ENCODE results near the gene CNKSR2.

- TF ChIP-seq POLR2A (IDR thresholded peaks at IDR 0.05; ENCODE audit: low read depth, low read length): no peak
- TF ChIP-seq TAF1 (IDR thresholded peaks at IDR 0.05; ENCODE audit: borderline replicate concordance, low read depth, low read length): no peak
Measured at GRCh38 chrX:21698272-21698671, 324.1 kb downstream of the CNKSR2 start.
